HG03439 (cell line): ENCODE results near the gene SLC6A3.

ENCODE experiments used
- ATAC-seq: cut with Tn5 transposase; IDR thresholded peaks from one replicate; pipeline ENCODE4 v1.9.1; 2021; ENCODE audit warnings: mild to moderate bottlenecking, moderate library complexity; ENCODE audit not compliant: unreplicated experiment

SLC6A3 gene

GRCh38 chr5:1390861-1391600 is 54.2 kb downstream of the SLC6A3 start:
- ATAC-seq = no peak

GRCh38 chr5:1390333-1390732 is 54.9 kb downstream of the SLC6A3 start:
- ATAC-seq = no peak

- ATAC-seq = no peak
Measured at GRCh38 chr5:1388383-1388967, 56.8 kb downstream of the SLC6A3 start.

GRCh38 chr5:1387876-1388275 is 57.4 kb downstream of the SLC6A3 start:
- ATAC-seq = no peak

GRCh38 chr5:1387059-1387755 is 58.0 kb downstream of the SLC6A3 start:
- ATAC-seq = no peak

GRCh38 chr5:1386274-1386717 is 58.9 kb downstream of the SLC6A3 start:
- ATAC-seq = peak; percentile 54

- peak; percentile 93 for ATAC-seq
Measured at GRCh38 chr5:1385395-1386273, 59.6 kb downstream of the SLC6A3 start.

- ATAC-seq = no peak
Measured at GRCh38 chr5:1384521-1384920, 60.7 kb downstream of the SLC6A3 start.

- no peak for ATAC-seq
Measured at GRCh38 chr5:1383886-1384401, 61.3 kb downstream of the SLC6A3 start.

- ATAC-seq = no peak
Measured at GRCh38 chr5:1383344-1383743, 61.9 kb downstream of the SLC6A3 start.

- ATAC-seq = no peak
Measured at GRCh38 chr5:1382248-1382700, 63.0 kb downstream of the SLC6A3 start.

- no peak for ATAC-seq
Measured at GRCh38 chr5:1381370-1382247, 63.6 kb downstream of the SLC6A3 start.

GRCh38 chr5:1380910-1381309 is 64.3 kb downstream of the SLC6A3 start:
- ATAC-seq = no peak

GRCh38 chr5:1380011-1380817 is 65.0 kb downstream of the SLC6A3 start:
- peak; percentile 68 for ATAC-seq

GRCh38 chr5:1378866-1379659 is 66.2 kb downstream of the SLC6A3 start:
- no peak for ATAC-seq

- no peak for ATAC-seq
Measured at GRCh38 chr5:1378096-1378495, 67.1 kb downstream of the SLC6A3 start.

GRCh38 chr5:1376981-1377380 is 68.3 kb downstream of the SLC6A3 start:
- ATAC-seq = no peak
